Hepatic stellate cell (primary cell): ENCODE results near the gene TMEM176A.

Experiments
- DNase-seq: peaks from one replicate; pipeline ENCODE4 v3.0.0; 2011; ENCODE audit warnings: low spot score

TMEM176A gene

GRCh38 chr7:150849204-150849775, 48.7 kb downstream of the TMEM176A start:
- DNase-seq: no peak

GRCh38 chr7:150850273-150850672, 49.7 kb downstream of the TMEM176A start:
- no peak for DNase-seq

GRCh38 chr7:150851492-150852370, 51.2 kb downstream of the TMEM176A start:
- no peak for DNase-seq

GRCh38 chr7:150852371-150852905, 51.9 kb downstream of the TMEM176A start, which contains the start of gene AOC1:
TSS of gene AOC1 (plus strand) at chr7:150852517. CDS start at chr7:150856471, 3,954 bp downstream.
- DNase-seq: no peak

- no peak for DNase-seq
Measured at GRCh38 chr7:150854066-150855000, 53.8 kb downstream of the TMEM176A start.
